Thoracic aorta (tissue), 2 donors: ENCODE results near the gene PCNX2. TPM values are rescaled to one million over a fixed set of nuclear protein-coding genes. Genes with fewer than 3 reads are reported as not detected.

Source experiments
- ATAC-seq: fragments of 150-250 bp; one replicate; pipeline ENCODE4 v1.8.0; 2017; ENCODE audit warnings: low read depth; ENCODE audit not compliant: insufficient number of reproducible peaks, low FRiP score
- DNase-seq: peaks from one replicate; pipeline ENCODE4 v3.0.0-alpha.2; 2020; ENCODE audit warnings: low spot score
- H3K27ac ChIP-seq, 2 donors: fragments of 200-600 bp; sonication (generic); 1 replicate in 1 of 2; 2 replicates in 1 of 2; pipeline ENCODE4 v1.5.1; 2016; ENCODE audit warnings: mild to moderate bottlenecking in 2 of 2, moderate library complexity in 2 of 2
- H3K27me3 ChIP-seq: fragments of 200-600 bp; sonication (generic); replicated peaks from 2 replicates; pipeline ENCODE4 v1.6.0; 2016; ENCODE audit warnings: mild to moderate bottlenecking; ENCODE audit not compliant: insufficient read depth
- H3K36me3 ChIP-seq: fragments of 200-600 bp; sonication (generic); one replicate; pipeline ENCODE4 v1.5.1; 2016
- H3K4me1 ChIP-seq, 2 donors: fragments of 200-600 bp; sonication (generic); 1 replicate in 1 of 2; 2 replicates in 1 of 2; pipeline versions ENCODE4 v1.5.1 to v1.6.0; 2016; ENCODE audit warnings: low read depth in 2 of 2, mild to moderate bottlenecking in 1 of 2; ENCODE audit not compliant: control insufficient read depth in 1 of 2
- H3K4me3 ChIP-seq: fragments of 200-600 bp; sonication (generic); 2 replicates; pipeline ENCODE4 v1.5.1; 2016; ENCODE audit warnings: mild to moderate bottlenecking
- H3K9me3 ChIP-seq: fragments of 200-600 bp; sonication (generic); 2 replicates; pipeline ENCODE4 v1.5.1; 2016
- total RNA-seq, 2 donors: library from RNA; depleted of rRNA; stranded (reverse); fragments of >200 nt; gene quantifications; one replicate each; pipeline versions ENCODE4 v1.1.0 to v1.2.3, GENCODE V29; 2016
- TF ChIP-seq, protein P1 (sequence below): fragments of 200-600 bp; sonication (generic); IDR thresholded peaks from one replicate; pipeline ENCODE4 v1.5.1; 2019; ENCODE audit warnings: antibody characterized with exemption

PCNX2 gene
- total RNA-seq, 2 donors from 2014 or later = 13.6 to 14.8 TPM

DNA sequence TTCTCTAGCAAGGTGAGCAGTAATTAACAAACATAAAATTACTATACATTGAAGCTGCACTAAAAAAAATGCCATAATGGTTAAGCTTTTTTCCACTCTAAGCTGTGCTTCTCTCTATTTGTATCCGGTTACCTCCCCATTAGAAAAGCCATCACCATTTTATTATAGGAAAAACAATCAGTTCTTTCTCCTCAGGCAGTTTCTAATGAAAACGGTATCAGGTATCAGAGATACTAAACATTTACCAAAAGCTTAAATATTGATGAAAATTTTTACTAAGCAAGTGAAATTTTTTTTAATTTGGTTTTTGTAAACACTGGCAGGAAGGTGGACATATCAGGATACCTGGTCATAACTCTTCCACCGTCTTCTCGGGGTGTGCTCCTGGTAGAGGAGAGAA lies 330.9 kb downstream of the PCNX2 start:
- H3K27me3 ChIP-seq = no peaks in the 10 kb centered on the region
- DNase-seq (no peak), ATAC-seq (no peak)
- TF ChIP-seq, protein P1, sequence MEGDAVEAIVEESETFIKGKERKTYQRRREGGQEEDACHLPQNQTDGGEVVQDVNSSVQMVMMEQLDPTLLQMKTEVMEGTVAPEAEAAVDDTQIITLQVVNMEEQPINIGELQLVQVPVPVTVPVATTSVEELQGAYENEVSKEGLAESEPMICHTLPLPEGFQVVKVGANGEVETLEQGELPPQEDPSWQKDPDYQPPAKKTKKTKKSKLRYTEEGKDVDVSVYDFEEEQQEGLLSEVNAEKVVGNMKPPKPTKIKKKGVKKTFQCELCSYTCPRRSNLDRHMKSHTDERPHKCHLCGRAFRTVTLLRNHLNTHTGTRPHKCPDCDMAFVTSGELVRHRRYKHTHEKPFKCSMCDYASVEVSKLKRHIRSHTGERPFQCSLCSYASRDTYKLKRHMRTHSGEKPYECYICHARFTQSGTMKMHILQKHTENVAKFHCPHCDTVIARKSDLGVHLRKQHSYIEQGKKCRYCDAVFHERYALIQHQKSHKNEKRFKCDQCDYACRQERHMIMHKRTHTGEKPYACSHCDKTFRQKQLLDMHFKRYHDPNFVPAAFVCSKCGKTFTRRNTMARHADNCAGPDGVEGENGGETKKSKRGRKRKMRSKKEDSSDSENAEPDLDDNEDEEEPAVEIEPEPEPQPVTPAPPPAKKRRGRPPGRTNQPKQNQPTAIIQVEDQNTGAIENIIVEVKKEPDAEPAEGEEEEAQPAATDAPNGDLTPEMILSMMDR = no peak
- no peak overlapping the region for H3K27ac ChIP-seq
- no peaks in the 10 kb centered on the region for H3K36me3 ChIP-seq
- H3K9me3 ChIP-seq = no peaks in the 10 kb centered on the region
- H3K4me1 ChIP-seq = peaks cover 3 to 16% of the 10 kb centered on the region in 2 donors
- H3K4me3 ChIP-seq = no peak overlapping the region

DNA sequence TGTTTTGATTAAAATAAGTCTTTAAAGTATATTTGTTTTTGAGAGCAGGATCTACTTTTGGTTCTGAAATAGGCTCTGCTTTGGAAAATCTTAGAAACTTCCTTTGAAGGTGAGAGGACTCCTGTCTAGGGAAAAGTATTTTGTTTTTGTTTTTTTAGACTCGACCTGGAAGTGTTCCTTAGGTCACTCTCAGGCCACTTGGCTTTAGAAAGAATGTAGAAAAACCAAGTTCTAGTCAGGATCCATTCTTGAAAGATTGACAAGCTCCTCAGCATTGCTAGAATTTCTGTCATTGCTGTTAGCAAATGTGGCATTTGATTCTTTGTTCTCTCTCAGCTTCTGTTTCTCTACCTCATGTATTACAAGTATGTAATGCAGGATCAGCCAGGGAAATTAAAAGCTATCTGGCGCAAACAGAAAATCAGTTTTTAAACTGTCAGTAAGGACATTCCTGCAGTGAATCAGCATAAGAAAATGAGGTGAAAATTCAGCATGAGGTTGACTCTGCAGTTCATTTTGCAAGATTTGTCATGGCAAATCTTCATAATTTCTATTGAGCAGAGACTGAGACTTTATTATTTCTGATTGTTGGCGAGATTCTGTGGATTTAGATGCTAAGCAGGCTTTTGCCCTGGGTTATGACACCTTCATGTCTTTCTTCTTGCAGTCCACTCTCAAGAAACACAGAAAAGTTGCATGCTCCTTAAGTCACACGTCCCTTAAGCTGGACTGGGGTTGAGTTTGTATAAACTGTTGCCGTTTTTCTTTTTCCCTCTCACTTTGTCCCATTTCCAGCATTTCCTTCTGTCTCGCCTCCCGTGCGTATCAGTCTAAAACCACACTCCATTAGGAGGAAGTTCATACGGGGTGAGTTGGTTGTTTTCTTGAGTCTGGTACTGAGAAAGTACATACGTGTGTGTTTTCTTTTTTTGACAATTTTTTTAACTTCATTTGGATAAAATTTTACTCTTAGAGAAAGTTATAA lies 332.5 kb downstream of the PCNX2 start:
- no peak for ATAC-seq

DNA sequence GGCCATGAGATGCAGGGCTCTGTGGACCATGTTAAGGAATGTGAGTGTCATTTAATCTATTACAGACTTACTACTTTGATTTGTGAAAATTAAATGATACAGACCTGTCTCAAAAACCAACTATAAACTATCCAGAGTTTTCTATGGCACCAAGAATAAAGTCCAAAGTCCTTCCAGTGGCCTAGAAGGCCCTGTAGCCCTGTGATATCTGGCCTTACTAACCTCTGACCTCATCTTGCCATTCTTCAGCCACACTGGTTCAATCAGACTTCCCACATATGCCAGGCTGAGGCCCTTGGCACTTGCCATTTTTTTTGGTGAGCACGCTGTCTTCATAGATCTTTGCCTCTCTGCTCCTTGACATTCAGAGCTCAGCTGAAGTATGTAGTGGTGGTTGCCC lies 337.5 kb downstream of the PCNX2 start:
- Histone ChIP-seq H3K27me3 (no peaks in the 10 kb centered on the region), H3K36me3 (peaks cover 14% of the 10 kb centered on the region), H3K9me3 (no peaks in the 10 kb centered on the region), H3K27ac (no peak overlapping the region), H3K4me1 (peaks cover 3 to 12% of the 10 kb centered on the region in 2 donors), H3K4me3 (no peak overlapping the region)
- DNase-seq = no peak
- no peak for ATAC-seq
- TF ChIP-seq, protein P1 = no peak

More for the DNA sequence above, 332.5 kb downstream of the PCNX2 start:
- H3K4me3 ChIP-seq = peak overlapping the region; percentile 33
- no peaks in the 10 kb centered on the region for H3K9me3 ChIP-seq
- H3K27ac ChIP-seq = peak overlapping the region in 1 of 2 donors; percentile 9
- TF ChIP-seq, protein P1 = no peak
- peaks cover 3 to 16% of the 10 kb centered on the region in 2 donors for H3K4me1 ChIP-seq
- peaks cover 9% of the 10 kb centered on the region for H3K36me3 ChIP-seq
- no peak for DNase-seq
- no peaks in the 10 kb centered on the region for H3K27me3 ChIP-seq

DNA sequence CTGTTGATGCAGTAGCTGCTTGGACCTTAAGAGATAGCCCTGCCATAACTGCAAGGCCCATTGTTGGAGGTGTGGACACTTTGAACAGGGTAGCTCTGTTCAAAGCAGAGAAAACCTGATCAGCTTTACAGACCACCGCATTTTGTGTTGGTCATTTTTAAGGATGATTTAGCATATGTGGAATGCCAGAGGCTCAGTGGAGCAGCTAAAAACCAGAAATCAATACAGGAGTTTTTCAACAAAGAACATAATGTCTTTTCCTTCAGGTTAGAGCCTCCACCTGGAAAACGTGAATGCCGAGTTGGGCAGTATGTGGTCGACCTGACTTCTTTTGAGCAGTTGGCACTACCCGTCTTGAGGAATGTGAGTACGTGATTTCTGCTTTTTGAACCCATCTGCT lies 339.4 kb downstream of the PCNX2 start:
- TF ChIP-seq, protein P1 = no peak
- Histone ChIP-seq H3K9me3 (no peaks in the 10 kb centered on the region), H3K36me3 (peaks cover 14% of the 10 kb centered on the region), H3K27ac (no peak overlapping the region), H3K4me3 (no peak overlapping the region), H3K27me3 (no peaks in the 10 kb centered on the region), H3K4me1 (peaks cover 3 to 19% of the 10 kb centered on the region in 2 donors)
- DNase-seq = no peak
- ATAC-seq = no peak

DNA sequence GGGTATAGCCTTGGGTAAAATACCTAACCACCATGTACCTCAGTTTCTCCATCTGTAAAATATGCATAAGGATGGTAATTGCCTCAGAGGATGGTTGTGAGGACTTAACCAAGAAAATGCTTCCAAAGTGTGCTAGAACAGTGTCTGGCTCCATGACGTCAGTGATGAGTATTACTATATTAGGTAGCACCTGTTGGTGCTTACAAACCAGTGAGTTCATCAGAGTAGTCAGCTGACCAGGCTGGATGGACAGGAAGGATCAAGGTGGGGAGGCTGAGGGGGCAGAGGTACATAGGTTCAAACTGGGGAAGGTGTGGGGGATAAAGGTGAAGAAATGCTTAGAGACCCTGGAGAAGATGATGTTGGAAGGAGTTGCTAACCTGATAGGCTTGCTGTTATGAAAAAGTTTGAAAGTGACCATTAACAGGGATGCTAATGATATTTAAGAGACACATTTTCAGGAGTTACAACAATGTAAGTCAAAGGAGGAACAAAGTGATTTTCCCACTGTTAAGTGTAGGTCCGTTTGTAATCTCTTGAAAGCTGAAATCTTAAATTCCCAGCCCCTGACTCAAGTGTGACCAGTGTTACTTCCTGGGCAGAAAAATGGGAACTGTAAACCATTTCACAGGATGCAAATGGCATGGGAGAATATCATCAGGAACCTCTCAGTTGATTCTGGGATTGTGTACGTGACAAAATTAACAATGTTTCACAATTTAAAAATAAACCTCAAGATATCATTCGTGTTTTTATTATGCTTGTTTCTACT lies 340.7 kb downstream of the PCNX2 start:
- no peaks in the 10 kb centered on the region for H3K9me3 ChIP-seq
- peaks cover 14% of the 10 kb centered on the region for H3K36me3 ChIP-seq
- TF ChIP-seq, protein P1 = no peak
- H3K4me1 ChIP-seq = peaks cover 5 to 23% of the 10 kb centered on the region in 2 donors
- H3K27ac ChIP-seq = no peak overlapping the region
- no peak overlapping the region for H3K4me3 ChIP-seq
- no peaks in the 10 kb centered on the region for H3K27me3 ChIP-seq
- ATAC-seq = no peak
- no peak for DNase-seq
